ENCODE results near the gene DPF1. TPM values are rescaled to one million over a fixed set of nuclear protein-coding genes. Genes with fewer than 3 reads are reported as not detected.

Gene DPF1
- total RNA-seq, 4 donors from 2014 or later, result not detected

GRCh38 chr19:38207543-38207942 is 16.5 kb downstream of the DPF1 start:
- no peak for DNase-seq (ENCODE audit: low spot score in 2 of 2)
- 66 to 68% methylated on average over 11 to 12 of the region's 12 CpGs for whole genome bisulfite sequencing, 2 donors
- no peak overlapping the region for H3K4me3 ChIP-seq (ENCODE audit: low read depth, poor library complexity, severe bottlenecking)
- intact Hi-C loops (cut with DNase I; ENCODE audit: low total_unique reads), result no loop called here
- TF ChIP-seq POLR2A (IDR thresholded peaks at IDR 0.05) (no peak), CTCF (IDR thresholded peaks at IDR 0.05) (no peak)

- WGBS, 2 donors, result 92 to 93% methylated on average over 16 of the region's 16 CpGs
- intact Hi-C loops (cut with DNase I; ENCODE audit: low total_unique reads), result no loop called here
- no peak overlapping the region for H3K4me3 ChIP-seq (ENCODE audit: low read depth, poor library complexity, severe bottlenecking)
- TF ChIP-seq CTCF (IDR thresholded peaks at IDR 0.05) (no peak), POLR2A (IDR thresholded peaks at IDR 0.05) (no peak)
- no peak for DNase-seq (ENCODE audit: low spot score in 2 of 2)
Measured at GRCh38 chr19:38206928-38207327, 17.1 kb downstream of the DPF1 start.

- intact Hi-C loops (cut with DNase I; ENCODE audit: low total_unique reads), result no loop called here
- DNase-seq (ENCODE audit: low spot score in 2 of 2), result no peak
- no peak for TF ChIP-seq POLR2A (IDR thresholded peaks at IDR 0.05)
- TF ChIP-seq CTCF (IDR thresholded peaks at IDR 0.05), result no peak
- 88 to 89% methylated on average over 31 to 33 of the region's 36 CpGs for WGBS, 2 donors
- no peak overlapping the region for H3K4me3 ChIP-seq (ENCODE audit: low read depth, poor library complexity, severe bottlenecking)
Measured at GRCh38 chr19:38206006-38206745, 17.8 kb downstream of the DPF1 start.

GRCh38 chr19:38204728-38205127 is 19.3 kb downstream of the DPF1 start:
- TF ChIP-seq POLR2A (IDR thresholded peaks at IDR 0.05) (no peak), CTCF (IDR thresholded peaks at IDR 0.05) (no peak)
- intact Hi-C loops (cut with DNase I; ENCODE audit: low total_unique reads), result no loop called here
- 93 to 96% methylated on average over 8 of the region's 8 CpGs for WGBS, 2 donors
- no peak for DNase-seq (ENCODE audit: low spot score in 2 of 2)
- H3K4me3 ChIP-seq (ENCODE audit: low read depth, poor library complexity, severe bottlenecking), result no peak overlapping the region

- 87 to 90% methylated on average over 7 to 8 of the region's 8 CpGs for WGBS, 2 donors
- no peak for TF ChIP-seq CTCF (IDR thresholded peaks at IDR 0.05)
- no peak for TF ChIP-seq POLR2A (IDR thresholded peaks at IDR 0.05)
Measured at GRCh38 chr19:38204096-38204495, 19.9 kb downstream of the DPF1 start.

GRCh38 chr19:38203197-38203596 is 20.8 kb downstream of the DPF1 start:
- H3K4me3 ChIP-seq (ENCODE audit: low read depth, poor library complexity, severe bottlenecking), result no peak overlapping the region
- no peak for DNase-seq (ENCODE audit: low spot score in 2 of 2)
- 80 to 94% methylated on average over 10 to 13 of the region's 13 CpGs for WGBS, 2 donors
- intact Hi-C loops (cut with DNase I; ENCODE audit: low total_unique reads), result no loop called here
- no peak for TF ChIP-seq CTCF (IDR thresholded peaks at IDR 0.05)
- no peak for TF ChIP-seq POLR2A (IDR thresholded peaks at IDR 0.05)

More at GRCh38 chr19:38204096-38204495, 19.9 kb downstream of the DPF1 start:
- H3K4me3 ChIP-seq (ENCODE audit: low read depth, poor library complexity, severe bottlenecking), result no peak overlapping the region
- no peak for DNase-seq (ENCODE audit: low spot score in 2 of 2)
- intact Hi-C loops (cut with DNase I; ENCODE audit: low total_unique reads), result no loop called here

Data from lower leg skin (tissue), 4 donors.